Measurements from ENCODE around the gene ARHGAP28.
"Not testable (repeated sequence)": the region's sequence is repeated elsewhere in the genome, so short reads cannot be mapped to it uniquely, and the experiment has no call there.

ARHGAP28 gene

DNA sequence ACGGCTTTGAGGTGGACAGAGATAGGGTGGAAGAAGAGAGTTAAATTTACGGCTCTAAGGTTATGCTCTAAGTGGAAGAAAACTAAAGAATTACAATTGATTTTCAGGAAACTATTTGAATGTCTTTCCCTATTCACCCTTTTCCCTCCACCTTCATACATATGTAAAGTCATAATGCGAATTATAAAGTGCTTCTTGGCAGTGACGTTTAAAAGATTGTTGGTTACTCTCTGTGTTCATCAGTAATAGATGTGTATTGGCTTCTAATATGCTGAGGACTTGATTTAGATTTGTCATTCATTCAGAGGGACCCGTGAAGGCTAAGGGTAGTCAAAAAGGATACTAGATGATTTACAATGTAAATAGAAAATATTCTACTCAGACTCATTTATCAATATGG lies 63.9 kb downstream of the ARHGAP28 start:
- ChIA-PET POLR2A (no interaction called here), CTCF (no interaction called here)
- DNase-seq (ENCODE audit: low read depth, low spot score) = no peak
- TF ChIP-seq CTCF (IDR thresholded peaks at IDR 0.05; ENCODE audit: insufficient read depth, low read length, missing control alignments) = no peak
- no peak overlapping the region for H3K4me3 ChIP-seq (ENCODE audit: low read depth, low read length)

DNA sequence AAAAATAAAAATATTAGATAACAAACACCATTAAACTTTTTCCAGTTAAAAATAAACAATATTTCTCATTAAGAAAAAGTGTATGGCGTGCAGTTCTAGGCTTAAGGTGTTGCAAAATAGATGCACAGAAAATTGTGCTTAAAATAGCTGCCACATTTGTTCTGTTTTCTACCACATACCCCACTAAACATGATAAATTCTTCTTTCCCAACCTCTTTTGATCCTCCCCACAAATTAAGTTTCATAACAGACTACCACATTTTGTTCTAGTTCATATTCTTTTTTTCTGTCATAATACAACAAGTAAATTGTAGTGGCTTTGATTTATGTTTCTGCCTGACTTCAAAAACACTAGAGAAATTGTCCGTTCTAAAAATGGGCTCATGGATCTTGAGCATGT lies 64.5 kb downstream of the ARHGAP28 start:
- no peak for TF ChIP-seq CTCF (IDR thresholded peaks at IDR 0.05; ENCODE audit: insufficient read depth, low read length, missing control alignments)
- no peak for DNase-seq (ENCODE audit: low read depth, low spot score)
- ChIA-PET CTCF (no interaction called here), POLR2A (no interaction called here)
- H3K4me3 ChIP-seq (ENCODE audit: low read depth, low read length) = no peak overlapping the region

DNA sequence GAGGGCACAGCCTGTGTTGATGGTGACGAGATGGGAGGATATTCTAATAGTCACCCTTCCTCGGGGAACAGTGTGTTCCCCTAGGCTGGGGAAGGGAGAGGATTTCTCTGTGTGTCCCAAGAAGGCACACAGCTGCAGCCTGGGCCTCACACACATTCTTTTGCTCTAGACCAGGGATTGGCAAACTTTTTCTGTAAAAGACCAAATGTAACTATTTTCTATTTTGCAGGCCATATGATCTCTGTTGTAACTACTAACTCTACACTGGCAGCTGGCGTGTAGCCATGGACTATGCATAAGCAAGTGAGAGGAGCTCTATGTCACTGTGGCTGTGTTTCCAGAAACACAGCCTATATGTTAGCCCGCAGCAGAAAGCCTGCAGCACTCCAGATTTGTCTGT lies 65.8 kb downstream of the ARHGAP28 start:
- ChIA-PET POLR2A (no interaction called here), CTCF (no interaction called here)
- no peak for DNase-seq (ENCODE audit: low read depth, low spot score)
- H3K4me3 ChIP-seq (ENCODE audit: low read depth, low read length) = no peak overlapping the region
- TF ChIP-seq CTCF (IDR thresholded peaks at IDR 0.05; ENCODE audit: insufficient read depth, low read length, missing control alignments) = no peak

DNA sequence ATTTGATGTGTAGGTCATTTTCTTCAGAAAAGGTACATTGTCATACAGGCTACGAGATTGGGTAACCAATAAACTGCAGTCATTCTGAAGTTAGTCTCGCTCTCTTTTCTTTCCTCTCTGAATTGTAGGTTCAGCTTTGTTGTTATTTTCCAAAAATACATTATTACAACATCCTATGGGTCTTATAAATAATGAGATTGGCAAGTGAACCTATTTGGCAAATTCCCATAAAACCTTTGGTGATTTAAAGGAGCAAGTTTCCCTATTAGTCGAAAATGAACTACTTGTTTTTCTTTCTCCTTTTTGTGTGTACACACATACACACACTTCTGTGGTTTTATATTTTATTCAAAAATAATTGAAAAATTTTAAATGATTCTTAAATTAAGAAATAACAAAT lies 67.0 kb downstream of the ARHGAP28 start:
- TF ChIP-seq CTCF (IDR thresholded peaks at IDR 0.05; ENCODE audit: insufficient read depth, low read length, missing control alignments) = no peak
- H3K4me3 ChIP-seq (ENCODE audit: low read depth, low read length) = no peak overlapping the region
- POLR2A ChIA-PET = no interaction called here
- DNase-seq (ENCODE audit: low read depth, low spot score) = no peak
- CTCF ChIA-PET = no interaction called here

DNA sequence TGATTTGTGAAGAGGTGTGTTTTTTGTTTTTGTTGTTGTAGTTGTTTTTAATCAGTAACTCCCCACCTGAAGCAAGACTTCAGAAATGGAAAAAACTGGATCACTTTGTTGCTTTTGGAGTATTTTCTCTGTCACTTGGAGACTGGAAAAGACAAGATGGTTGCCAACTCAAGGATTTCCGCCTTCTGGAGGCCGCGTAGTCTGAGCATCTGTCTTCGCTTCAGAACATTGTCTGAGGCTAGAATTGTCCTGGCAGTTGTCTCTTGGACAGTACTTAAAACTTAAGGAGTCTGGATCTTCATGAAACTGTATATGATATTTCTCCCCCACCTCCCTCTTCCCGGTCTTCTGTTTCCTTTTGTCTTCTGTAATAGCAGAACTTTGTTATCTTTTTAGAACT lies 67.7 kb downstream of the ARHGAP28 start:
- TF ChIP-seq CTCF (IDR thresholded peaks at IDR 0.05; ENCODE audit: insufficient read depth, low read length, missing control alignments) = no peak
- no peak overlapping the region for H3K4me3 ChIP-seq (ENCODE audit: low read depth, low read length)
- CTCF ChIA-PET = no interaction called here
- no peak for DNase-seq (ENCODE audit: low read depth, low spot score)
- POLR2A ChIA-PET = no interaction called here

GRCh38 chr18:6798896-6799295 lies 69.4 kb downstream of the ARHGAP28 start:
- no peak for DNase-seq (ENCODE audit: low read depth, low spot score)
- ChIA-PET CTCF (no interaction called here), POLR2A (no interaction called here)
- H3K4me3 ChIP-seq (ENCODE audit: low read depth, low read length) = no peak overlapping the region
- no peak for TF ChIP-seq CTCF (IDR thresholded peaks at IDR 0.05; ENCODE audit: insufficient read depth, low read length, missing control alignments)

DNA sequence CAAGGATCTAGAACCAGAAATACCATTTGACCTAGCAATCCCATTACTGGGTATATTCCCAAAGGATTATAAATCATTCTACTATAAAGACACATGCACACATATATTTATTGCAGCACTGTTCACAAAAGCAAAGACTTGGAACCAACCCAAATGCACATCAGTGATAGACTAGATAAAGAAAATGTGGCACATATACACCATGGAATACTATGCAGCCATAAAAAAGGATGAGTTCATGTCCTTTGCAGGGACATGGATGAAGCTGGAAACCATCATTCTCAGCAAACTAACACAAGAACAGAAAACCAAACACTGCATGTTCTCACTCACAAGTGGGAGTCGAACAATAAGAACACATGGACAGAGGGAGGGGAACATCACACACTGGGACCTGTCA lies 70.8 kb downstream of the ARHGAP28 start:
- H3K4me3 ChIP-seq (ENCODE audit: low read depth, low read length); DNase-seq (ENCODE audit: low read depth, low spot score); POLR2A ChIA-PET; CTCF ChIA-PET: not testable (repeated sequence)
